ENCODE data around the gene SLC35D2.
"Not testable (repeated sequence)": the region's sequence is repeated elsewhere in the genome, so short reads cannot be mapped to it uniquely, and the experiment has no call there.

Gene SLC35D2

GRCh38 chr9:96361668-96362067 is 21.8 kb downstream of the SLC35D2 start:
- no peak for DNase-seq

DNA sequence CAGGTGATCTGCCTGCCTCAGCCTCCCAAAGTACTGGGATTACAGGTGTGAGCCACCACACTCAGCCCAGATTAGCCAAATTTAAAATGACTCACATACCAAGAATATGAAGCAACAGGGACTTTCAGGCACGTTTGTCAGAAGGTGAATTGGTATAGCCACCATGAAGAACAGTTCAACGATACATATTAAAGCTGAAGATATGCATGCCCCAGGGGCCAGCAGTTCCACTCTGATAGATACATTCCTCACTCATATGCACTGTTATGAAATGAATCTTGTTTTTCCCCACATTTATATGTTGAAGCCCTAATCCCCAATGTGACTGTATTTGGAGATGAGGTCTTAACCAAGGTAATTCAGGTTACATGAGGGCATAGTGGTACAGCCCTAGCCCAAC is 22.5 kb downstream of the SLC35D2 start:
- DNase-seq: no peak

DNA sequence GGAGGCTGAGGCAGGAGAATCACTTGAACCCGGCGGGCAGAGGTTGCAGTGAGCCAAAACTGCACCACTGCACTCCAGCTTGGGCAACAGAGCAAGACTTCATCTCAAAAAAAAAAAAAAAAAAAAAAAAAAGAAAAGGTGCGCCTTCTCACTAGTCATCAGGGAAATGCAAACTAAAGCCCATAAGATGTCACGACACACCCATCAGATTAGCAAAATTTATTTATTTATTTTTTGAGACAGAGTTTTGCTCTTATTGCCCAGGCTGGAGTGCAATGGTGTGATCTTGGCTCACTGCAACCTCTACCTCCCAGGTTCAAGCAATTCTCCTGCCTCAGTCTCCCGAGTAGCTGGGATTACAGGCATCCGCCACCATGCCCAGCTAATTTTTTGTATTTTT is 23.0 kb downstream of the SLC35D2 start:
- not testable (repeated sequence) for DNase-seq

- DNase-seq: peak in 37 of 56 donors; percentile 1 to 76 (median 27)
Observed at GRCh38 chr9:96350866-96351265, 32.6 kb downstream of the SLC35D2 start.

- DNase-seq: no peak
Observed at GRCh38 chr9:96348261-96348660, 35.2 kb downstream of the SLC35D2 start.

- no peak for DNase-seq
Observed at GRCh38 chr9:96345551-96345950, 38.0 kb downstream of the SLC35D2 start.

GRCh38 chr9:96344458-96345180 is 38.9 kb downstream of the SLC35D2 start:
- peak in 51 of 56 donors; percentile 2 to 83 (median 48) for DNase-seq

GRCh38 chr9:96343515-96344360 is 39.8 kb downstream of the SLC35D2 start:
- no peak for DNase-seq

DNA sequence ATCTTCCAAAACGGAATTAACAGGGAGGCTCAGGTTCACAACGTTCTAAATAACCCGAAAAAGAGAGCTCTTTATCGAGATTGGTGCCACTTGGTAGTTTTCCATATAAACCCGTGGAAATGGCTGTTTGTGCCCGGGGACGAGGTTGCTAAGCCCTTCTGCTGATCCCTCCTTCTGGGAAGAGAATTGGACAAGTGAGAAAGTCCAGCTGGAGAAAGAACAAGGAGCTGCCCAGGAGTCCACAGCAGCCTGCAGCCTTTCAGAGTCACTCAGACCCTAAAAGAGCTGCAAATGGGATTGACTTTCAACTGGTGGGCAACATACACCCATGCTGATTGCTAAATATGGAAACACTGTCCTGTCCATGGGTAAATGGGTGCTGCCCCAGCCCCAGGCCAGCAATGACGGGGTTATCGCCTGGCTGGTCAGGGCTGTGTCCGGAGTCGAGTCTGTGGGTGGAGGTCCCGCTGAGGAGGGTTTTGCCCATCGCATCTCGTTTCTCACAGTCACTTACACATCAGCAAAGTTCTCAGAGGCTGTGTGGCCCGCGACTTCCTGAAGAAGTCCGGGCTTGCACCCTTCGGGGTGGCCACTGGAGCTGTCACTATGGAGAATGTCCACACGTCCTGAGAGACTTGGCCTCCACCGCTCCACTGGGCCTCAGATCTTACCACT is 40.8 kb downstream of the SLC35D2 start:
- DNase-seq: no peak

DNA sequence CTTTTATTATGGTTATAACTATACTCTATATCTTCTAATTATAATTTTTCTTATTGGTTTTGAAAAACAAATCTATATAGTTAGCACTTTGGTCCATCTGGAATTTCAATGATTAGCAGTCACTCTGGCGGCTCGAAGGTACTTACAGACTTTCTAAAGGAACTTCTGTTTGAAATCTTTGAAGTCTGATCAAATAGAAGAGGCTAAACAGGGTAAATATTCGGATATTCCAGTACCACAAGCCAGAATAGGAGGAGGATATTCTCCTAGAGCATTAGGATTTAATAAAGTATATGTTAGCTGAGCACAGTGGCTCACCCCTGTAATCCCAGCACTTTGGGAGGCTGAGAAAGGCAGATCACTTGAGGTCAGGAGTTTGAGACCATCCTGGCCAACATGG is 42.8 kb downstream of the SLC35D2 start:
- DNase-seq: no peak

- DNase-seq: no peak
Observed at GRCh38 chr9:96338299-96338698, 45.2 kb downstream of the SLC35D2 start.

DNA sequence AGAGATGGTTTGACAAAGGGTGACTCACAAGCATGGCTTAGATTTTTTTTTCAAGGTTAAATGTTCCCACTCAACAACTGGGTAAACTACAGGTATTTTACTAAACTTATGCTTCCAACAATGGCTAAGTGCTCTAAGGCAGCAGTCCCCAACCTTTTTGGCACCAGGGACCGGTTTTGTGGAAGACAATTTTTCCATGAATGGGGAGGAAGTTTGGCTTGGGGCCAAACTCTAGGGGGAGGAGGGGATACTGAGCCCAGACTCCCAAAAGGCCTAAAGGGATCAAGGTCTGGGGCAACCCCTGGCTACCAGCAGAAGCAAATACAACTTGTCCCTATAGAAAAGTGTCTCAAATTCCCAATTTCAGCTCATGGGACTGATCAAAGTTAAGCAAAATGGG is 49.6 kb downstream of the SLC35D2 start:
- no peak for DNase-seq

DNA sequence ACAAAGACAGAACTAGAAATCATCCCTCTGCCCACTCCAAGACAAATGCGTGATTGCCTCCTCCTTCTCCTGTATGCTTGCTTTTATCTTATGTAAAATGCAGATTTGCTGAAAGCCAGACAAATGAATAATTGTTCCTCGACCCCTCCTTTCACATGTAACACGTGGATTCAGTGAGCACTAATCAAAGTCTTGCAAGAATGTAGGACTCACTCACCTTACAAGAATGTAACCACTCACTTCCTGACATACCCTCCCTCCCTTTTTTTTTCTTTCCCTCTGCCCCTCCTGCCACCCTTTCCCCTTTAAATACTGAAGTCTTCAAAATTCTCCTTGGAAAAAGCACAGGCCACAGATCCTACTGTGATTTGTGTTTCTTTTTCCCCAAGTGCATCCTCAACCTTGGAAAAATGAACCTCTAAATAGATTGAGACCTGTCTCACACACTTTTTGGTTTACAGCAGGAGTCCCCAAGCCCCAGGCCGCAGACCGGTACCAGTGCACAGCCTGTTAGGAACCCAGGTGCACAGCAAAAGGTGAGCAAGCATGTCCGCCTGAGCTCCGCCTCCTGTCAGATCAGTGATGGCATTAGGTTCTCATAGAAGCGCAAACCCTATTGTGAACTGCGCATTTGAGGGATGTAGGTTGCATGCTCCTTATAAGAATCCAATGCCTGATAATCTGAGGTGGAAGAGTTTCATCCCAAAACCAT is 52.1 kb downstream of the SLC35D2 start:
- no peak for DNase-seq

DNA sequence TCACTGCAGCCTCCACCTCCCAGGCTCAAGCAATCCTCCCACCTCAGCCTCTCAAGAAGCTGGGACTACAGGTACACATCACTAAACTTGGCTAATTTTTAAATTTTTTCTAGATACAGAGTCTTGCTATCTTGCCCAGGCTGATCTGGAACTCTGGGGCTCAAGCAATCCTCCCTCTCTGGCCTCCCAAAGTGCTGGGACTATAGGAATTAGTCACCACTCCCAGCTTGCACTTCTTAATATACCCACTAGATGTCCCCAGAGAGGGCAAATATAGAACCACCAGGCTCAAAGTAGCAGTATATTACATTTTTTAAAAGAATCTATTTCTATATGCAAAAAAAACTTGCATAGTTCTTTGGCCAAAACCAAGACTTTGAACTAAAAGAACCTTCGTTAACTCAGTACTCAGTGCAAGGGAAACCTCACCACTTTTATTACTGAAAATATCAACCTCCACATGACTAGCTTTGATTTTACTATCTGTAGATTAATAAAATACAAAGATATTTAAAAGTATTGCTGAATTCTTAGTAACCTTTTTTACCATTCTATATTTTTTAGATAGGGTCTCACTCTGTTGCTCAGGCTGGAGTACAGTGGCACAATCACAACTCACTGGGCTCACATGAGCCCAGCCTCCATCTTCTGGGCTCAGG is 55.7 kb downstream of the SLC35D2 start:
- peak in 13 of 56 donors; percentile 3 to 77 (median 21) for DNase-seq

DNA sequence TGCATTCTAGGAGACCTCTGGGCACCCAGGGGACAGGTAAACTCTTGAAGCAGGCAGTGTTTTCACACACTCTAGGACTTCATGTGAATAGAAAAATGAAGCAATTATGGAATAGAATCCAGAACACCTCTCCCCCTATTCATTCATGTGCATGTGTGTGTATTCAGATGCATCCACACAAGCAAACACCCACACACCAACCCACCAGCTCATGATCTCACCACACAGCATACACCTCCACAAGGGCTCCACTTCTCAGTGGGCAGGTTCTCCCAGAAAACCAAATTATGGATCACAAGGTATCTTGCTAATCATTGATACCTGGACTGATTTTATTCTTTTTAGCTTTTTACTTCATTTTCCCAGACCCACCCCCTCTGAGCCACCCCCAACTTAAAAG is 60.3 kb downstream of the SLC35D2 start:
- no peak for DNase-seq

DNA sequence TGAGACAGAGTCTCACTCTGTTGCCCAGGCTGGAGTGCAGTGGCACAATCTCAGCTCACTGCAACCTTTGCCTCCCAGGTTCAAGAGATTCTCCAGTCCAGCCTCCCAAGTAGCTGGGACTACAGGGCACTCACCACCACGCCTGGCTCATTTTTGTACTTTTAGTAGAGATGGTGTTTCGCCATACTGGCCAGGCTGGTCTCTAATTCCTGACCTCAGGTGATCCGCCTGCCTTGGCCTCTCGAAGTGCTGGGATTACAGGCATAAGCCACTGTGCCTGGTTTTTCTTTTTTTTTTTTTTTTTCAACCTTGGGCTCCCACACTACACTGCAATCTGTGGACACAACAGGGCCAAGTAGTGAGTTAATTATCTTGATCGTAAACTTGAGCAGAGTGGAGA is 60.8 kb downstream of the SLC35D2 start:
- not testable (repeated sequence) for DNase-seq

DNA sequence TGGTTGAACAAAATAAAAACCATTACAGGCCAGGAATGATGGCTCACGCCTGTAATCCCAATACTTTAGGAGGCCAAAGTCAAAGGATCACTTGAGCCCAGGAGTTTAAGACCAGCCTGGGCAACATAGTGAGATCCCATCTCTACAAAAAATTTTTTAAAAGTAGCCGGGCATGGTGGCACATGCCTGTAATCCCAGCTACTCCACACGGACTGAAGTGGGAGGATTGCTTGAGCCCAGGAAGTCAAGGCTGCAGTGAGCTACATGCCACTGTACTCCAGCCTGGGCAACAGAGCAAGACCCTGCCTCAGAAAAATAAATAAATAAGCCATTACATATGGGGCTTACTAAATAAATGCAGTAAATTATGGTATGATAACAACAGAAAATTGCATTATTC is 61.3 kb downstream of the SLC35D2 start:
- not testable (repeated sequence) for DNase-seq

GRCh38 chr9:96321515-96321914 is 62.0 kb downstream of the SLC35D2 start:
- no peak for DNase-seq

DNA sequence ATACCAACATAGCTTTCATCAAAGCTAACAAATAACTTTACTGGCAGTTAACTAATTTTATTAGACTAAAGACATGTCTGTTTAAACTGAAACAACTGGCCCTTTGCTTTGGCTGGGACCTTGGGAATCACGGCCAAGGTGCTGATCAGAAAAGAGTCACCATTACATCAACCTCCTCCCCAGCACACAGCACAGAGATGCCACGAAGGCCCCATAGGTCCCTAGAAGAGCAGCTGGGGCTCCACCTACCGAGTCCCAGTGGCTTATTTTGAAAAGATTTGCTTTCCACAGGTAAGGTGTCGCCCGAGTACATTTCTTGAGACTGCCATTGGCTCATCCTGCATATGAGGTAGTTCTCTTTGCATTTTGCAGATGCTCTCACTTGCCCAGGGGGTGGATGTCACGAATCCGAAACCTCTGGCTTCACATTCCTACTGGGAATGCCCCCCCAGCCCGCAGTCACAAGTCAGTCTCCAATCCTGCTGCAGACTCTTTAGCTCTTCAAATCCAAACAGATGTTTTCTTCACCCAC is 62.7 kb downstream of the SLC35D2 start:
- no peak for DNase-seq

DNA sequence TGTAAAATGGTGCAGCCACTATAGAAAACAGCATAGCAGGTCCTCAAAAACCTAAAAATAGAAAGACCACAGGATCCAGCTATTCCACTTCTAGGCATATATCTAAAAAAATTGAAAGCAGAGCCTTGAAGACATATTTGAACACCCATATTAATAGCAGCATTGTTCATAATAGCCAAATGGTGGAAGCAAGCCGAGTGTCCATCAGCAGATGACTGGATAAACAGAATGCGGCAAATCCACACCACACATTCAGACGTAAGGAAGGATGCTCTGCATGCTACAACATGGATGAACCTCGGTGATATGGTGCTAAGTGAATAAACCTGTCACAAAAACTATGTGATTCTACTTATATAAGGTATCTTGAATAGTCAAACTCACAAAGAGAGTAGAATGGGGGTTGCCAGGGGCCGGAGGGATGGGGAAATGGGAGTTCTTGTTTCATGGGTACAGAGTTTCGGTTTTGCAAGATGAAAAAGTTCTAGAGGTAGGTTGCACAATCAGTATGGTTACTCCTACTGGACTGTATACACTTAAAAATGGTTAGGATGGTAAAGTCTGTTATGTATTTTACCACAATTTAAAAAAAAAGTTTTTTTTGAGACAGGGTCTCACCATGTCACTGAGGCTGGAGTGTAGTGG is 64.5 kb downstream of the SLC35D2 start:
- no peak for DNase-seq
